GM12865 (cell line): ENCODE results near the gene PKDREJ.

Experiments
- DNase-seq: peaks from one replicate; pipeline ENCODE4 v3.0.0; 2010; ENCODE audit warnings: low read depth
- H3K4me3 ChIP-seq: 2 replicates; pipeline ENCODE4 v1.5.1; 2011; ENCODE audit warnings: mild to moderate bottlenecking, low read depth, low read length, control low read depth
- CTCF ChIP-seq: IDR thresholded peaks from 2 replicates; pipeline ENCODE4 v1.5.1; 2011; ENCODE audit warnings: low read length, control low read depth, low read depth, inconsistent platforms; ENCODE audit not compliant: insufficient read depth; ENCODE audit errors: missing control alignments

Gene PKDREJ

GRCh38 chr22:46225631-46226030 lies 37.5 kb downstream of the PKDREJ start:
- TF ChIP-seq CTCF: no peak
- no peak overlapping the region for H3K4me3 ChIP-seq
- no peak for DNase-seq

- no peak for DNase-seq
- TF ChIP-seq CTCF: no peak
- H3K4me3 ChIP-seq: no peak overlapping the region
These were observed 38.2 kb downstream of the PKDREJ start for GRCh38 chr22:46224898-46225290.

GRCh38 chr22:46224044-46224897 lies 38.9 kb downstream of the PKDREJ start:
- H3K4me3 ChIP-seq: no peak overlapping the region
- no peak for TF ChIP-seq CTCF
- no peak for DNase-seq

GRCh38 chr22:46220921-46221320 lies 42.2 kb downstream of the PKDREJ start:
- H3K4me3 ChIP-seq: no peak overlapping the region
- no peak for TF ChIP-seq CTCF
- DNase-seq: peak; percentile 41

- peak; percentile 45 for DNase-seq
- TF ChIP-seq CTCF: no peak
- H3K4me3 ChIP-seq: no peak overlapping the region
These were observed 43.5 kb downstream of the PKDREJ start for GRCh38 chr22:46219636-46220035.

GRCh38 chr22:46214616-46215015 lies 48.5 kb downstream of the PKDREJ start:
- TF ChIP-seq CTCF: no peak
- H3K4me3 ChIP-seq: no peak overlapping the region
- no peak for DNase-seq

GRCh38 chr22:46214149-46214548 lies 49.0 kb downstream of the PKDREJ start:
- no peak overlapping the region for H3K4me3 ChIP-seq
- DNase-seq: no peak
- TF ChIP-seq CTCF: no peak
